OCI-LY7 (cell line): Measurements from ENCODE around the gene GLI3. TPM values are rescaled to one million over a fixed set of nuclear protein-coding genes. Genes with fewer than 3 reads are reported as not detected.

Experiments used
- BruUV-seq: library from RNA; stranded (reverse); fragments of 400-500 nt; replicated peaks from 2 replicates; lab custom pipeline; 2021; lab: Mats Ljungman, UMichigan
- CTCF ChIA-PET: fragments of 300-600 bp; sonication (Branson Sonifier 250); formaldehyde crosslinking; loops from one replicate; lab custom pipeline; 2022; ENCODE audit warnings: antibody characterized with exemption; ENCODE audit not compliant: unreplicated experiment; lab: Charles Lee
- POLR2A ChIA-PET: fragments of 300-600 bp; sonication (Branson Sonifier 250); formaldehyde crosslinking; loops from one replicate; lab custom pipeline; 2022; ENCODE audit warnings: antibody characterized with exemption; lab: Charles Lee
- DNase-seq: peaks from one replicate; pipeline ENCODE4 v3.0.0-alpha.2; 2015; ENCODE audit warnings: low spot score
- H2AFZ ChIP-seq: fragments of 200-600 bp; sonication (generic), shearing (Covaris generic); 2 replicates; pipeline ENCODE4 v1.6.1; 2014; ENCODE audit warnings: mild to moderate bottlenecking, antibody characterized with exemption, low read length, moderate library complexity
- H3K27ac ChIP-seq: fragments of 200-600 bp; sonication (generic); 2 replicates; pipeline ENCODE4 v1.5.1; 2014; ENCODE audit warnings: mixed run types, low read depth, mild to moderate bottlenecking, moderate library complexity, low read length, inconsistent platforms; ENCODE audit not compliant: poor library complexity, severe bottlenecking
- H3K36me3 ChIP-seq: fragments of 200-600 bp; sonication (generic); 2 replicates; pipeline ENCODE4 v1.6.1; 2014; ENCODE audit warnings: mild to moderate bottlenecking, antibody characterized with exemption, low read length, moderate library complexity, mixed read lengths; ENCODE audit not compliant: insufficient read depth
- H3K4me1 ChIP-seq: fragments of 200-600 bp; sonication (generic); 2 replicates; pipeline ENCODE4 v1.5.1; 2014; ENCODE audit warnings: mild to moderate bottlenecking, low read length; ENCODE audit not compliant: insufficient read depth, poor library complexity, severe bottlenecking
- H3K4me2 ChIP-seq: fragments of 200-600 bp; sonication (generic); 2 replicates; pipeline ENCODE4 v1.6.1; 2014; ENCODE audit warnings: mild to moderate bottlenecking, low read length
- H3K4me3 ChIP-seq: fragments of 200-600 bp; sonication (generic); 2 replicates; pipeline ENCODE4 v1.5.1; 2014; ENCODE audit warnings: mild to moderate bottlenecking, low read depth, low read length; ENCODE audit not compliant: poor library complexity, severe bottlenecking
- H3K79me2 ChIP-seq: fragments of 200-600 bp; sonication (generic); 2 replicates; pipeline ENCODE4 v1.6.1; 2016; ENCODE audit warnings: low read depth, mild to moderate bottlenecking, low read length, moderate library complexity, mixed read lengths; ENCODE audit not compliant: insufficient read depth
- H3K9me2 ChIP-seq: fragments of 200-600 bp; sonication (generic); 2 replicates; pipeline ENCODE4 v1.6.1; 2016; ENCODE audit warnings: mild to moderate bottlenecking, low read length, mixed read lengths; ENCODE audit not compliant: insufficient read depth
- H3K9me3 ChIP-seq: fragments of 200-600 bp; sonication (generic); 2 replicates; pipeline ENCODE4 v1.6.1; 2014; ENCODE audit warnings: mild to moderate bottlenecking, mixed run types, low read length, mixed read lengths
- H4K20me1 ChIP-seq: fragments of 200-600 bp; sonication (generic); 2 replicates; pipeline ENCODE4 v1.6.1; 2014; ENCODE audit warnings: mild to moderate bottlenecking, antibody characterized with exemption, low read length, moderate library complexity, mixed read lengths; ENCODE audit not compliant: insufficient read depth
- CTCF ChIP-seq: fragments of 200-600 bp; sonication (generic); conservative IDR thresholded peaks from 2 replicates; pipeline ENCODE4 v1.5.1; 2014; ENCODE audit warnings: mild to moderate bottlenecking, antibody characterized with exemption, low read length, moderate library complexity, mixed read lengths
- EZH2phosphoT487 ChIP-seq: fragments of 200-600 bp; sonication (generic); IDR thresholded peaks from 2 replicates; pipeline ENCODE4 v1.6.1; 2018; ENCODE audit warnings: low read depth, borderline replicate concordance, mild to moderate bottlenecking, mixed run types, antibody characterized with exemption, low read length, moderate library complexity, mixed read lengths
- intact Hi-C: fragments of 100-400 bp; cut with micrococcal nuclease; formaldehyde crosslinking; loops from one replicate; pipeline ENCODE4 v1.10.0; 2022; ENCODE audit not compliant: unreplicated experiment
- total RNA-seq, 2 experiments: library from RNA; depleted of rRNA in 1 of 2; stranded (reverse); fragments of >200 nt in 1 of 2; shearing (Covaris generic) in 1 of 2; gene quantifications; 2 replicates each; pipeline ENCODE4 v1.2.3, GENCODE V29; 2014 to 2022

GLI3 gene
- total RNA-seq, 2 experiments from 2014 or later = not detected

- no peak overlapping the region for H3K27ac ChIP-seq
- intact Hi-C loops = no loop called here
- no peaks in the 10 kb centered on the region for H3K79me2 ChIP-seq
- no peak overlapping the region for H3K4me3 ChIP-seq
- no peak overlapping the region for H3K4me2 ChIP-seq
- TF ChIP-seq CTCF (peak; percentile 44; the same call in 1 of the 2 replicates), EZH2phosphoT487 (no peak)
- ChIA-PET CTCF (no interaction called here), POLR2A (no interaction called here)
- no peaks in the 10 kb centered on the region for H3K9me3 ChIP-seq
- H4K20me1 ChIP-seq = no peaks in the 10 kb centered on the region
- no peaks in the 10 kb centered on the region for H3K36me3 ChIP-seq
- peaks cover 21% of the 10 kb centered on the region for H3K4me1 ChIP-seq
- DNase-seq = peak; percentile 22
- H2AFZ ChIP-seq = peak overlapping the region; percentile 96; the same call in 1 of the 2 replicates
- H3K9me2 ChIP-seq = no peaks in the 10 kb centered on the region
- no TSS peak for BruUV-seq
These were observed 36.0 kb upstream of the GLI3 start for GRCh38 chr7:42272793-42273665.

- BruUV-seq = no TSS peak
- ChIA-PET CTCF (no interaction called here), POLR2A (interaction anchor here (0.5 kb wide), 1 partner anchor 546 kb away, joined by 3 read pairs; no protein-coding TSS in a partner anchor)
- no peak overlapping the region for H3K4me3 ChIP-seq
- no peaks in the 10 kb centered on the region for H3K9me2 ChIP-seq
- no peak for DNase-seq
- H3K36me3 ChIP-seq = no peaks in the 10 kb centered on the region
- H3K9me3 ChIP-seq = no peaks in the 10 kb centered on the region
- H4K20me1 ChIP-seq = no peaks in the 10 kb centered on the region
- no peak overlapping the region for H3K4me2 ChIP-seq
- no peak for TF ChIP-seq CTCF
- TF ChIP-seq EZH2phosphoT487 = no peak
- no peak overlapping the region for H3K27ac ChIP-seq
- H2AFZ ChIP-seq = no peak overlapping the region
- intact Hi-C loops = no loop called here
- H3K4me1 ChIP-seq = peaks cover 21% of the 10 kb centered on the region
- H3K79me2 ChIP-seq = no peaks in the 10 kb centered on the region
These were observed 32.2 kb upstream of the GLI3 start for GRCh38 chr7:42269161-42269560.

- Histone ChIP-seq H3K9me3 (no peaks in the 10 kb centered on the region), H3K79me2 (no peaks in the 10 kb centered on the region), H3K4me1 (peaks cover 5% of the 10 kb centered on the region), H2AFZ (no peak overlapping the region), H3K4me3 (no peak overlapping the region), H3K27ac (no peak overlapping the region), H3K36me3 (no peaks in the 10 kb centered on the region), H3K9me2 (no peaks in the 10 kb centered on the region), H4K20me1 (no peaks in the 10 kb centered on the region), H3K4me2 (no peak overlapping the region)
- POLR2A ChIA-PET = no interaction called here
- CTCF ChIA-PET = no interaction called here
- DNase-seq = no peak
- no TSS peak for BruUV-seq
- no peak for TF ChIP-seq CTCF
- TF ChIP-seq EZH2phosphoT487 = no peak
- intact Hi-C loops = no loop called here
These were observed 27.7 kb upstream of the GLI3 start for GRCh38 chr7:42264702-42265101.
